HL-60 (cell line): ENCODE measurements around the gene DCN.

Experiments
- DNase-seq, 2 experiments: peaks; one replicate each; pipeline ENCODE4 v3.0.0-alpha.2; 2010 to 2020; ENCODE audit warnings: low read depth in 1 of 2, low spot score in 1 of 2
- H3K27ac ChIP-seq: fragments of 250-450 bp; sonication (Bioruptor Pico); replicated peaks from 2 replicates; pipeline ENCODE4 v1.5.1; 2020; ENCODE audit warnings: mild to moderate bottlenecking, moderate library complexity
- H3K27me3 ChIP-seq: fragments of 250-450 bp; sonication (Bioruptor Pico); 2 replicates; pipeline ENCODE4 v1.5.1; 2021; ENCODE audit warnings: mild to moderate bottlenecking, moderate library complexity; ENCODE audit not compliant: insufficient read depth, poor library complexity, severe bottlenecking
- H3K4me3 ChIP-seq: replicated peaks from 2 replicates; pipeline ENCODE4 v1.5.1; 2011; ENCODE audit warnings: mild to moderate bottlenecking, control low read depth, low read length; ENCODE audit not compliant: insufficient read depth
- CTCF ChIP-seq: IDR thresholded peaks from one replicate; pipeline ENCODE4 v1.5.1; 2011; ENCODE audit warnings: low read length, control low read depth, inconsistent platforms; ENCODE audit not compliant: insufficient read depth
- GABPA ChIP-seq: IDR thresholded peaks from 2 replicates; pipeline ENCODE4 v1.6.1; 2012; ENCODE audit warnings: low read depth
- POLR2AphosphoS5 ChIP-seq: IDR thresholded peaks from 2 replicates; pipeline ENCODE4 v1.6.1; 2012; ENCODE audit warnings: low read depth
- SPI1 ChIP-seq: IDR thresholded peaks from 2 replicates; pipeline ENCODE4 v1.6.1; 2012; ENCODE audit warnings: low read depth, mild to moderate bottlenecking, borderline replicate concordance
- TF ChIP-seq, protein P1 (sequence below): IDR thresholded peaks from 2 replicates; pipeline ENCODE4 v1.6.1; 2012; ENCODE audit warnings: low read depth; ENCODE audit not compliant: insufficient replicate concordance

Gene DCN

DNA sequence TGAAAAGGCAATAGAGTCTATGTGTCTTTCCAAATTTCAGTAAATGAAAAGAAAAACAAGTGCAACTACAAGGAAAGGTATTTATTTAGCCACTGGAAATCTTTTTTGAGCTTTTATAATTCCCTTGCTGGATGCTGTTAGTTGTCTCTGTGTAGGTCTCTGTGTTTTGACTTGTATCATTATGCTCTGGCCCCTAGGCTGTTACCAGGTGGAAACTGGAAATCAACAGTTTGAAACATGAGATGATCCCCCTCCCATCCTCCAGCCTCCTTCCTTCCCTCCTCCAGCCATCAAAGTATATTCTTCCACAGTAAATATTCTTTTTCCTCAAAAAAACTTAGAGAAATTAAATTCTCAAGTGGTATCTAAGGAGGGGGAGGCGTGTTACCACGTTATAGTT lies 934 bp upstream of the DCN start:
- no peak for DNase-seq
- no peak overlapping the region for H3K27ac ChIP-seq
- no peaks in the 10 kb centered on the region for H3K27me3 ChIP-seq
- H3K4me3 ChIP-seq = no peak overlapping the region
- no peak for TF ChIP-seq POLR2AphosphoS5

DNA sequence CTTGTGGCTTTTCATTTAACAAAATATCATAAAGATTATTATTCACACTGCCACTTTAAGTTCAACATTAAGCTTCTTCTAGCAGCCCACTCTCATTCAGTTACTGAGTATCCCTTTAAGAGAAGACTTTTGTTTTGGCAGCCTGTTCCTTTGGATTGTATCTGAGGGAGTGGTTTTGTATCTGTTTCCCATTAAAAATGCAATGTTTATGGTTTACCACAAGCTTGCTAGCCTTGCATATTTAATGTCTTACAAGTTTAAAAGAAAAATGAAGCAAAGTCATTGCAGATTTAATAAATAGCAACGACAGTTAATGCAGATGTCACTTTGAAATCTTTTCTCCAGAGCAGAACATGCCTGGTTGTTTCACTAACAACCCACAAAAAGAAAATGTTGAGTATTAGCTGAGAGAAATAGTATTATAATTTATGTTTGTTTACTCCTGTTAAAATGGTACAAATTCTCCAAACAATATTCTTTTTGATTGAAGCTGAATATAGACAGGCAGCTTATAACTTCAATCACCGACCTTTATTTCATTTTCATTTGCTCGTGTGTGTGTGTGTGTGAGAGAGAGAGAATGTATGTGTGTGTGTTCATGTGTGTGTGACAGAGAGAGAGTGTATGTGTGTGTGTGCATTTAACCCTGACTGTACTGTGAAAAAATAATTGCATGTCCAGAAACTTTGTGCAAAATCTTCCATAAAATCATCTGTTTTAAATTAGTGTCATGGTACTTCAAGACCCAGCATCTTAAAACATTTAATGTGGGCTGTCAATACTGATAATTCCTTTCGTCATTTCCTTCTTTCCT lies 1.8 kb downstream of the DCN start:
- no peak for DNase-seq
- Histone ChIP-seq H3K4me3 (no peak overlapping the region), H3K27ac (no peak overlapping the region), H3K27me3 (no peaks in the 10 kb centered on the region)
- TF ChIP-seq POLR2AphosphoS5 (no peak), GABPA (no peak), SPI1 (no peak), CTCF (no peak)
- TF ChIP-seq, protein P1, sequence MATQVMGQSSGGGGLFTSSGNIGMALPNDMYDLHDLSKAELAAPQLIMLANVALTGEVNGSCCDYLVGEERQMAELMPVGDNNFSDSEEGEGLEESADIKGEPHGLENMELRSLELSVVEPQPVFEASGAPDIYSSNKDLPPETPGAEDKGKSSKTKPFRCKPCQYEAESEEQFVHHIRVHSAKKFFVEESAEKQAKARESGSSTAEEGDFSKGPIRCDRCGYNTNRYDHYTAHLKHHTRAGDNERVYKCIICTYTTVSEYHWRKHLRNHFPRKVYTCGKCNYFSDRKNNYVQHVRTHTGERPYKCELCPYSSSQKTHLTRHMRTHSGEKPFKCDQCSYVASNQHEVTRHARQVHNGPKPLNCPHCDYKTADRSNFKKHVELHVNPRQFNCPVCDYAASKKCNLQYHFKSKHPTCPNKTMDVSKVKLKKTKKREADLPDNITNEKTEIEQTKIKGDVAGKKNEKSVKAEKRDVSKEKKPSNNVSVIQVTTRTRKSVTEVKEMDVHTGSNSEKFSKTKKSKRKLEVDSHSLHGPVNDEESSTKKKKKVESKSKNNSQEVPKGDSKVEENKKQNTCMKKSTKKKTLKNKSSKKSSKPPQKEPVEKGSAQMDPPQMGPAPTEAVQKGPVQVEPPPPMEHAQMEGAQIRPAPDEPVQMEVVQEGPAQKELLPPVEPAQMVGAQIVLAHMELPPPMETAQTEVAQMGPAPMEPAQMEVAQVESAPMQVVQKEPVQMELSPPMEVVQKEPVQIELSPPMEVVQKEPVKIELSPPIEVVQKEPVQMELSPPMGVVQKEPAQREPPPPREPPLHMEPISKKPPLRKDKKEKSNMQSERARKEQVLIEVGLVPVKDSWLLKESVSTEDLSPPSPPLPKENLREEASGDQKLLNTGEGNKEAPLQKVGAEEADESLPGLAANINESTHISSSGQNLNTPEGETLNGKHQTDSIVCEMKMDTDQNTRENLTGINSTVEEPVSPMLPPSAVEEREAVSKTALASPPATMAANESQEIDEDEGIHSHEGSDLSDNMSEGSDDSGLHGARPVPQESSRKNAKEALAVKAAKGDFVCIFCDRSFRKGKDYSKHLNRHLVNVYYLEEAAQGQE = no peak

- H3K4me3 ChIP-seq = no peak overlapping the region
- no peaks in the 10 kb centered on the region for H3K27me3 ChIP-seq
- no peak for TF ChIP-seq SPI1
- no peak for TF ChIP-seq GABPA
- TF ChIP-seq, protein P1 = no peak
- TF ChIP-seq POLR2AphosphoS5 = no peak
- TF ChIP-seq CTCF = no peak
- no peak overlapping the region for H3K27ac ChIP-seq
- DNase-seq = no peak
Observed at GRCh38 chr12:91179966-91180561, 2.6 kb downstream of the DCN start.

DNA sequence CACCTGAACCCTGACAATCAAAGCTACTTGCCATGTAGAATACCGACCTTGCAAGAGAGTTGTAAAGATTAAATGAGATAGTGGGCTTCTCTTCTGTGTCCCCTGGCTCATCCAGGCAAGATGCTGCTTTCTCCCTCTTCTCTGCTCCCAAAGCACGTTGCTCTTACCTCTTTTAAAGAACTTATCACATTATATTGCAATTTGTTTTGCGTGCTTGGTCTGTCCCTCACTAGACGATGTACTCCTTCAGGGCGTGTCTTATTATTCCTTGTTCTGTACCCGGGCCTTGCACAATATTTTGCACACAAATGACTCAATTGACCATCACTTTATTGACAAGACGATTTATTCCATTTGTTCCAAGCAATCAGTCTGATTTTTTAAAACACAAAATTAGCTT lies 3.3 kb downstream of the DCN start:
- TF ChIP-seq CTCF = no peak
- no peak for TF ChIP-seq SPI1
- TF ChIP-seq POLR2AphosphoS5 = no peak
- TF ChIP-seq, protein P1 = no peak
- TF ChIP-seq GABPA = no peak
- Histone ChIP-seq H3K27me3 (no peaks in the 10 kb centered on the region), H3K4me3 (no peak overlapping the region), H3K27ac (no peak overlapping the region)
- no peak for DNase-seq
